Measurements from ENCODE around the gene COQ5.

The COQ5 gene

GRCh38 chr12:120483621-120484020 is 45.3 kb downstream of the COQ5 start:
- no peak overlapping the region for H3K4me3 ChIP-seq (ENCODE audit: low read length in 2 of 2)
- H3K9ac ChIP-seq (ENCODE audit: low read length in 2 of 2), result no peak overlapping the region
- H3K36me3 ChIP-seq (ENCODE audit: control insufficient read depth in 2 of 2, insufficient read depth in 2 of 2, low read length in 2 of 2), result peaks cover 0 to 2% of the 10 kb centered on the region in 2 donors
- no peaks in the 10 kb centered on the region for H3K9me3 ChIP-seq (ENCODE audit: control insufficient read depth in 2 of 2, low read length in 2 of 2)
- no peaks in the 10 kb centered on the region for H3K4me1 ChIP-seq (ENCODE audit: control insufficient read depth, insufficient read depth, low read length)
- H3K27ac ChIP-seq (ENCODE audit: low read length), result no peak overlapping the region
- H3K27me3 ChIP-seq (ENCODE audit: control insufficient read depth in 1 of 2, insufficient read depth in 2 of 2, low read length in 2 of 2), result no peaks in the 10 kb centered on the region

GRCh38 chr12:120481022-120481767 is 47.8 kb downstream of the COQ5 start:
- Histone ChIP-seq H3K36me3 (ENCODE audit: control insufficient read depth in 2 of 2, insufficient read depth in 2 of 2, low read length in 2 of 2) (no peaks in the 10 kb centered on the region), H3K27ac (ENCODE audit: low read length) (no peak overlapping the region), H3K27me3 (ENCODE audit: control insufficient read depth in 1 of 2, insufficient read depth in 2 of 2, low read length in 2 of 2) (no peaks in the 10 kb centered on the region), H3K4me3 (ENCODE audit: low read length in 2 of 2) (no peak overlapping the region), H3K9me3 (ENCODE audit: control insufficient read depth in 2 of 2, low read length in 2 of 2) (no peaks in the 10 kb centered on the region), H3K4me1 (ENCODE audit: control insufficient read depth, insufficient read depth, low read length) (no peaks in the 10 kb centered on the region), H3K9ac (ENCODE audit: low read length in 2 of 2) (no peak overlapping the region)

- no peaks in the 10 kb centered on the region for H3K9me3 ChIP-seq (ENCODE audit: control insufficient read depth in 2 of 2, low read length in 2 of 2)
- H3K4me3 ChIP-seq (ENCODE audit: low read length in 2 of 2), result no peak overlapping the region
- no peak overlapping the region for H3K27ac ChIP-seq (ENCODE audit: low read length)
- H3K27me3 ChIP-seq (ENCODE audit: control insufficient read depth in 1 of 2, insufficient read depth in 2 of 2, low read length in 2 of 2), result no peaks in the 10 kb centered on the region
- no peak overlapping the region for H3K9ac ChIP-seq (ENCODE audit: low read length in 2 of 2)
- H3K4me1 ChIP-seq (ENCODE audit: control insufficient read depth, insufficient read depth, low read length), result no peaks in the 10 kb centered on the region
- H3K36me3 ChIP-seq (ENCODE audit: control insufficient read depth in 2 of 2, insufficient read depth in 2 of 2, low read length in 2 of 2), result no peaks in the 10 kb centered on the region
Measured at GRCh38 chr12:120480211-120480610, 48.7 kb downstream of the COQ5 start.

GRCh38 chr12:120479458-120479857 is 49.5 kb downstream of the COQ5 start:
- no peaks in the 10 kb centered on the region for H3K27me3 ChIP-seq (ENCODE audit: control insufficient read depth in 1 of 2, insufficient read depth in 2 of 2, low read length in 2 of 2)
- H3K36me3 ChIP-seq (ENCODE audit: control insufficient read depth in 2 of 2, insufficient read depth in 2 of 2, low read length in 2 of 2), result no peaks in the 10 kb centered on the region
- no peak overlapping the region for H3K27ac ChIP-seq (ENCODE audit: low read length)
- no peak overlapping the region for H3K9ac ChIP-seq (ENCODE audit: low read length in 2 of 2)
- no peak overlapping the region for H3K4me3 ChIP-seq (ENCODE audit: low read length in 2 of 2)
- no peaks in the 10 kb centered on the region for H3K9me3 ChIP-seq (ENCODE audit: control insufficient read depth in 2 of 2, low read length in 2 of 2)
- no peaks in the 10 kb centered on the region for H3K4me1 ChIP-seq (ENCODE audit: control insufficient read depth, insufficient read depth, low read length)

GRCh38 chr12:120475643-120476042 is 53.3 kb downstream of the COQ5 start:
- Histone ChIP-seq H3K27ac (ENCODE audit: low read length) (no peak overlapping the region), H3K9ac (ENCODE audit: low read length in 2 of 2) (no peak overlapping the region), H3K36me3 (ENCODE audit: control insufficient read depth in 2 of 2, insufficient read depth in 2 of 2, low read length in 2 of 2) (no peaks in the 10 kb centered on the region), H3K27me3 (ENCODE audit: control insufficient read depth in 1 of 2, insufficient read depth in 2 of 2, low read length in 2 of 2) (no peaks in the 10 kb centered on the region), H3K4me3 (ENCODE audit: low read length in 2 of 2) (no peak overlapping the region), H3K9me3 (ENCODE audit: control insufficient read depth in 2 of 2, low read length in 2 of 2) (no peaks in the 10 kb centered on the region), H3K4me1 (ENCODE audit: control insufficient read depth, insufficient read depth, low read length) (no peaks in the 10 kb centered on the region)

GRCh38 chr12:120474616-120474960 is 54.4 kb downstream of the COQ5 start:
- Histone ChIP-seq H3K4me1 (ENCODE audit: control insufficient read depth, insufficient read depth, low read length) (peaks cover 7% of the 10 kb centered on the region), H3K9me3 (ENCODE audit: control insufficient read depth in 2 of 2, low read length in 2 of 2) (no peaks in the 10 kb centered on the region), H3K9ac (ENCODE audit: low read length in 2 of 2) (no peak overlapping the region), H3K36me3 (ENCODE audit: control insufficient read depth in 2 of 2, insufficient read depth in 2 of 2, low read length in 2 of 2) (no peaks in the 10 kb centered on the region), H3K4me3 (ENCODE audit: low read length in 2 of 2) (no peak overlapping the region), H3K27me3 (ENCODE audit: control insufficient read depth in 1 of 2, insufficient read depth in 2 of 2, low read length in 2 of 2) (no peaks in the 10 kb centered on the region), H3K27ac (ENCODE audit: low read length) (no peak overlapping the region)

- no peak overlapping the region for H3K4me3 ChIP-seq (ENCODE audit: low read length in 2 of 2)
Measured at GRCh38 chr12:120473807-120474615, 54.9 kb downstream of the COQ5 start.

GRCh38 chr12:120472521-120472920 is 56.4 kb downstream of the COQ5 start:
- H3K9ac ChIP-seq (ENCODE audit: low read length in 2 of 2), result no peak overlapping the region
- no peak overlapping the region for H3K4me3 ChIP-seq (ENCODE audit: low read length in 2 of 2)
- no peaks in the 10 kb centered on the region for H3K27me3 ChIP-seq (ENCODE audit: control insufficient read depth in 1 of 2, insufficient read depth in 2 of 2, low read length in 2 of 2)
- H3K9me3 ChIP-seq (ENCODE audit: control insufficient read depth in 2 of 2, low read length in 2 of 2), result no peaks in the 10 kb centered on the region
- no peaks in the 10 kb centered on the region for H3K36me3 ChIP-seq (ENCODE audit: control insufficient read depth in 2 of 2, insufficient read depth in 2 of 2, low read length in 2 of 2)
- H3K27ac ChIP-seq (ENCODE audit: low read length), result no peak overlapping the region
- peaks cover 15% of the 10 kb centered on the region for H3K4me1 ChIP-seq (ENCODE audit: control insufficient read depth, insufficient read depth, low read length)

More at GRCh38 chr12:120473807-120474615, 54.9 kb downstream of the COQ5 start:
- Histone ChIP-seq H3K9ac (ENCODE audit: low read length in 2 of 2) (no peak overlapping the region), H3K27me3 (ENCODE audit: control insufficient read depth in 1 of 2, insufficient read depth in 2 of 2, low read length in 2 of 2) (no peaks in the 10 kb centered on the region), H3K4me1 (ENCODE audit: control insufficient read depth, insufficient read depth, low read length) (peaks cover 7% of the 10 kb centered on the region), H3K27ac (ENCODE audit: low read length) (no peak overlapping the region), H3K9me3 (ENCODE audit: control insufficient read depth in 2 of 2, low read length in 2 of 2) (no peaks in the 10 kb centered on the region), H3K36me3 (ENCODE audit: control insufficient read depth in 2 of 2, insufficient read depth in 2 of 2, low read length in 2 of 2) (no peaks in the 10 kb centered on the region)

GRCh38 chr12:120470150-120470784 is 58.7 kb downstream of the COQ5 start:
- Histone ChIP-seq H3K4me1 (ENCODE audit: control insufficient read depth, insufficient read depth, low read length) (peaks cover 21% of the 10 kb centered on the region), H3K9me3 (ENCODE audit: control insufficient read depth in 2 of 2, low read length in 2 of 2) (no peaks in the 10 kb centered on the region), H3K4me3 (ENCODE audit: low read length in 2 of 2) (peak overlapping the region; percentile 44 to 84), H3K36me3 (ENCODE audit: control insufficient read depth in 2 of 2, insufficient read depth in 2 of 2, low read length in 2 of 2) (peaks cover 6 to 7% of the 10 kb centered on the region in 2 donors), H3K27ac (ENCODE audit: low read length) (peak overlapping the region; percentile 53), H3K9ac (ENCODE audit: low read length in 2 of 2) (peak overlapping the region; percentile 53 to 83), H3K27me3 (ENCODE audit: control insufficient read depth in 1 of 2, insufficient read depth in 2 of 2, low read length in 2 of 2) (no peaks in the 10 kb centered on the region)

GRCh38 chr12:120469450-120470149 is 59.4 kb downstream of the COQ5 start, which contains the start of gene SRSF9:
SRSF9 (minus strand) TSS chr12:120469748; CDS start chr12:120469609, 139 bp downstream.
- peak within 1 kb of the TSS; percentile 64 for H3K27ac ChIP-seq (ENCODE audit: low read length)
- peak within 1 kb of the TSS; percentile 55 to 84 for H3K4me3 ChIP-seq (ENCODE audit: low read length in 2 of 2)
- no peaks in the 10 kb centered on the region for H3K27me3 ChIP-seq (ENCODE audit: control insufficient read depth in 1 of 2, insufficient read depth in 2 of 2, low read length in 2 of 2)
- H3K9me3 ChIP-seq (ENCODE audit: control insufficient read depth in 2 of 2, low read length in 2 of 2), result no peaks in the 10 kb centered on the region
- H3K4me1 ChIP-seq (ENCODE audit: control insufficient read depth, insufficient read depth, low read length), result peaks cover 21% of the 10 kb centered on the region
- peak within 1 kb of the TSS; percentile 53 to 83 for H3K9ac ChIP-seq (ENCODE audit: low read length in 2 of 2)
- H3K36me3 ChIP-seq (ENCODE audit: control insufficient read depth in 2 of 2, insufficient read depth in 2 of 2, low read length in 2 of 2), result peaks cover 11 to 12% of the 10 kb centered on the region in 2 donors

Data from stomach smooth muscle (tissue), 2 donors.